Stimulated activated memory B cell treated with anti-CD40 and anti-IgM and Interleukin-4, amounts not matched to agents 10 μg/mL and 1 μg/mL and 100 μg/mL, for 72 hours (primary cell): ENCODE measurements around the gene INPP4A.

Experiments
- ATAC-seq: fragments of 150-1000 bp; cut with Tn5 transposase; 2 replicates; pipeline ENCODE4 v1.10.0; 2021
- H3K27ac Mint-ChIP-seq: one replicate; pipeline ENCODE4 v1.8.0; 2022; ENCODE audit warnings: mild to moderate bottlenecking, mixed read lengths
- H3K27me3 Mint-ChIP-seq: one replicate; pipeline ENCODE4 v1.8.0; 2022; ENCODE audit warnings: mixed read lengths
- H3K36me3 Mint-ChIP-seq: one replicate; pipeline ENCODE4 v1.8.0; 2022; ENCODE audit warnings: mixed read lengths
- H3K4me1 Mint-ChIP-seq: one replicate; pipeline ENCODE4 v1.8.0; 2022; ENCODE audit warnings: mixed read lengths
- H3K4me3 Mint-ChIP-seq: one replicate; pipeline ENCODE4 v1.8.0; 2022; ENCODE audit warnings: mild to moderate bottlenecking, moderate library complexity, mixed read lengths
- H3K9me3 Mint-ChIP-seq: one replicate; pipeline ENCODE4 v1.8.0; 2022; ENCODE audit warnings: mixed read lengths

Gene INPP4A

GRCh38 chr2:98537390-98538126, 92.9 kb downstream of the INPP4A start:
- H3K27ac Mint-ChIP-seq: no peak overlapping the region
- ATAC-seq: no peak

GRCh38 chr2:98538280-98539041, 93.8 kb downstream of the INPP4A start:
- H3K27me3 Mint-ChIP-seq: no peaks in the 10 kb centered on the region
- no peak overlapping the region for H3K27ac Mint-ChIP-seq
- ATAC-seq: no peak
- peaks cover 62% of the 10 kb centered on the region for H3K36me3 Mint-ChIP-seq
- H3K9me3 Mint-ChIP-seq: no peaks in the 10 kb centered on the region
- no peak overlapping the region for H3K4me3 Mint-ChIP-seq
- H3K4me1 Mint-ChIP-seq: peaks cover 13% of the 10 kb centered on the region

More at GRCh38 chr2:98537390-98538126, 92.9 kb downstream of the INPP4A start:
- H3K27me3 Mint-ChIP-seq: no peaks in the 10 kb centered on the region
- H3K4me3 Mint-ChIP-seq: no peak overlapping the region
- H3K9me3 Mint-ChIP-seq: no peaks in the 10 kb centered on the region
- peaks cover 9% of the 10 kb centered on the region for H3K4me1 Mint-ChIP-seq
- H3K36me3 Mint-ChIP-seq: peaks cover 63% of the 10 kb centered on the region

GRCh38 chr2:98539056-98539735, 94.5 kb downstream of the INPP4A start:
- Mint-ChIP-seq H3K4me3 (no peak overlapping the region), H3K27me3 (no peaks in the 10 kb centered on the region), H3K9me3 (no peaks in the 10 kb centered on the region), H3K27ac (no peak overlapping the region), H3K4me1 (peaks cover 13% of the 10 kb centered on the region), H3K36me3 (peaks cover 67% of the 10 kb centered on the region)
- no peak for ATAC-seq

- Mint-ChIP-seq H3K4me3 (no peak overlapping the region), H3K9me3 (no peaks in the 10 kb centered on the region), H3K27me3 (no peaks in the 10 kb centered on the region), H3K36me3 (peaks cover 70% of the 10 kb centered on the region), H3K27ac (peak overlapping the region; percentile 7), H3K4me1 (peaks cover 13% of the 10 kb centered on the region)
- ATAC-seq: no peak
Observed at GRCh38 chr2:98540536-98540935, 95.9 kb downstream of the INPP4A start.

- peaks cover 13% of the 10 kb centered on the region for H3K4me1 Mint-ChIP-seq
- no peaks in the 10 kb centered on the region for H3K27me3 Mint-ChIP-seq
- ATAC-seq: peak; percentile 57
- H3K27ac Mint-ChIP-seq: peak overlapping the region; percentile 77
- peaks cover 73% of the 10 kb centered on the region for H3K36me3 Mint-ChIP-seq
- H3K9me3 Mint-ChIP-seq: no peaks in the 10 kb centered on the region
- no peak overlapping the region for H3K4me3 Mint-ChIP-seq
Observed at GRCh38 chr2:98541489-98541888, 96.8 kb downstream of the INPP4A start.

GRCh38 chr2:98541906-98542305, 97.2 kb downstream of the INPP4A start:
- H3K4me3 Mint-ChIP-seq: no peak overlapping the region
- no peaks in the 10 kb centered on the region for H3K27me3 Mint-ChIP-seq
- ATAC-seq: peak; percentile 80
- H3K4me1 Mint-ChIP-seq: peaks cover 14% of the 10 kb centered on the region
- no peaks in the 10 kb centered on the region for H3K9me3 Mint-ChIP-seq
- H3K36me3 Mint-ChIP-seq: peaks cover 73% of the 10 kb centered on the region
- H3K27ac Mint-ChIP-seq: peak overlapping the region; percentile 77

- ATAC-seq: no peak
- H3K36me3 Mint-ChIP-seq: peaks cover 73% of the 10 kb centered on the region
- H3K27me3 Mint-ChIP-seq: no peaks in the 10 kb centered on the region
- H3K9me3 Mint-ChIP-seq: no peaks in the 10 kb centered on the region
- no peak overlapping the region for H3K27ac Mint-ChIP-seq
- H3K4me1 Mint-ChIP-seq: peaks cover 27% of the 10 kb centered on the region
- H3K4me3 Mint-ChIP-seq: no peak overlapping the region
Observed at GRCh38 chr2:98543214-98543613, 98.6 kb downstream of the INPP4A start.

- peaks cover 66% of the 10 kb centered on the region for H3K36me3 Mint-ChIP-seq
- no peak for ATAC-seq
- H3K27ac Mint-ChIP-seq: no peak overlapping the region
- no peaks in the 10 kb centered on the region for H3K27me3 Mint-ChIP-seq
- no peak overlapping the region for H3K4me3 Mint-ChIP-seq
- peaks cover 34% of the 10 kb centered on the region for H3K4me1 Mint-ChIP-seq
- H3K9me3 Mint-ChIP-seq: no peaks in the 10 kb centered on the region
Observed at GRCh38 chr2:98543842-98544241, 99.2 kb downstream of the INPP4A start.

GRCh38 chr2:98545591-98545990, 100.9 kb downstream of the INPP4A start:
- Mint-ChIP-seq H3K27me3 (no peaks in the 10 kb centered on the region), H3K9me3 (no peaks in the 10 kb centered on the region), H3K4me3 (no peak overlapping the region), H3K36me3 (peaks cover 49% of the 10 kb centered on the region), H3K27ac (no peak overlapping the region), H3K4me1 (peaks cover 44% of the 10 kb centered on the region)
- no peak for ATAC-seq

- Mint-ChIP-seq H3K4me1 (peaks cover 50% of the 10 kb centered on the region), H3K4me3 (no peak overlapping the region), H3K27ac (no peak overlapping the region), H3K27me3 (no peaks in the 10 kb centered on the region), H3K9me3 (no peaks in the 10 kb centered on the region), H3K36me3 (peaks cover 48% of the 10 kb centered on the region)
- no peak for ATAC-seq
Observed at GRCh38 chr2:98546186-98546585, 101.5 kb downstream of the INPP4A start.

- Mint-ChIP-seq H3K4me3 (peak overlapping the region; percentile 0), H3K4me1 (peaks cover 48% of the 10 kb centered on the region), H3K9me3 (no peaks in the 10 kb centered on the region), H3K27ac (peak overlapping the region; percentile 51), H3K27me3 (no peaks in the 10 kb centered on the region), H3K36me3 (peaks cover 53% of the 10 kb centered on the region)
- ATAC-seq: peak; percentile 53
Observed at GRCh38 chr2:98547092-98547790, 102.6 kb downstream of the INPP4A start.

- Mint-ChIP-seq H3K27me3 (no peaks in the 10 kb centered on the region), H3K9me3 (no peaks in the 10 kb centered on the region), H3K4me1 (peaks cover 44% of the 10 kb centered on the region), H3K36me3 (peaks cover 53% of the 10 kb centered on the region), H3K4me3 (no peak overlapping the region), H3K27ac (peak overlapping the region; percentile 51)
- peak; percentile 82 for ATAC-seq
Observed at GRCh38 chr2:98548920-98549818, 104.5 kb downstream of the INPP4A start.

GRCh38 chr2:98550165-98550564, 105.5 kb downstream of the INPP4A start:
- Mint-ChIP-seq H3K27me3 (no peaks in the 10 kb centered on the region), H3K27ac (peak overlapping the region; percentile 11), H3K36me3 (peaks cover 54% of the 10 kb centered on the region), H3K9me3 (no peaks in the 10 kb centered on the region), H3K4me1 (peaks cover 54% of the 10 kb centered on the region), H3K4me3 (no peak overlapping the region)
- ATAC-seq: no peak

GRCh38 chr2:98551316-98551715, 106.7 kb downstream of the INPP4A start:
- Mint-ChIP-seq H3K9me3 (no peaks in the 10 kb centered on the region), H3K27ac (peak overlapping the region; percentile 11), H3K36me3 (peaks cover 51% of the 10 kb centered on the region), H3K27me3 (no peaks in the 10 kb centered on the region), H3K4me3 (no peak overlapping the region), H3K4me1 (peaks cover 66% of the 10 kb centered on the region)
- ATAC-seq: peak; percentile 16
